Natural killer cell (primary cell): ENCODE measurements around the gene SORCS2. TPM values are rescaled to one million over a fixed set of nuclear protein-coding genes. Genes with fewer than 3 reads are reported as not detected.

Experiments used
- ATAC-seq, 3 donors: fragments of 150-1000 bp in 2 of 3; fragments of 200-7000 bp in 1 of 3; cut with Tn5 transposase; 1 replicate in 1 of 3; 2 replicates in 2 of 3; pipeline ENCODE4 v1.10.0; 2021; ENCODE audit warnings: mild to moderate bottlenecking in 2 of 3, moderate library complexity in 2 of 3
- DNase-seq, 2 donors: peaks; one replicate each; pipeline versions ENCODE4 v3.0.0 to v3.0.0-alpha.2; 2013 to 2021; ENCODE audit warnings: mixed read lengths in 1 of 2
- H3K27ac ChIP-seq: one replicate; pipeline ENCODE4 v1.5.1; 2013; ENCODE audit warnings: mild to moderate bottlenecking, low read length
- H3K27me3 ChIP-seq: one replicate; pipeline ENCODE4 v1.6.1; 2013; ENCODE audit warnings: low read length; ENCODE audit not compliant: control insufficient read depth, insufficient read depth
- H3K36me3 ChIP-seq: one replicate; pipeline ENCODE4 v1.6.1; 2013; ENCODE audit warnings: low read length; ENCODE audit not compliant: control insufficient read depth, insufficient read depth
- H3K4me1 ChIP-seq: one replicate; pipeline ENCODE4 v1.6.1; 2013; ENCODE audit warnings: low read length; ENCODE audit not compliant: control insufficient read depth, insufficient read depth
- H3K4me3 ChIP-seq: one replicate; pipeline ENCODE4 v1.5.1; 2013; ENCODE audit warnings: low read length
- H3K9me3 ChIP-seq: one replicate; pipeline ENCODE4 v1.6.1; 2013; ENCODE audit warnings: low read length; ENCODE audit not compliant: control insufficient read depth, insufficient read depth
- H3K27ac Mint-ChIP-seq, 2 donors: one replicate each; pipeline ENCODE4 v1.8.0; 2022; ENCODE audit warnings: mild to moderate bottlenecking in 2 of 2, mixed read lengths in 2 of 2, moderate library complexity in 1 of 2
- H3K27me3 Mint-ChIP-seq, 2 donors: one replicate each; pipeline ENCODE4 v1.8.0; 2022; ENCODE audit warnings: low read depth in 2 of 2, mixed read lengths in 2 of 2
- H3K36me3 Mint-ChIP-seq: one replicate; pipeline ENCODE4 v1.8.0; 2022; ENCODE audit warnings: mixed read lengths
- H3K4me1 Mint-ChIP-seq, 2 donors: one replicate each; pipeline ENCODE4 v1.8.0; 2022; ENCODE audit warnings: mixed read lengths in 2 of 2
- H3K4me3 Mint-ChIP-seq: one replicate; pipeline ENCODE4 v1.8.0; 2022; ENCODE audit warnings: mild to moderate bottlenecking, moderate library complexity, mixed read lengths
- H3K9me3 Mint-ChIP-seq, 2 donors: one replicate each; pipeline ENCODE4 v1.8.0; 2022; ENCODE audit warnings: mixed read lengths in 2 of 2
- WGBS: methylation state at CpG from one replicate; pipeline ENCODE4 v1.1.7; 2013; ENCODE audit warnings: missing lambda C conversion rate; ENCODE audit not compliant: insufficient coverage; 5-methylcytosine and 5-hydroxymethylcytosine counted together
- intact Hi-C: fragments of 100-400 bp; cut with micrococcal nuclease; formaldehyde crosslinking; loops from one replicate; pipeline ENCODE4 v1.14.2; 2022
- total RNA-seq, 4 donors: library from RNA; stranded (reverse); fragments of 120-200 nt in 1 of 4; gene quantifications; one replicate each; pipeline versions ENCODE4 v1.2.3 to v1.2.4, GENCODE V29; 2013 to 2022
- TF ChIP-seq, protein P1 (sequence below): fragments of 200-600 bp; IDR thresholded peaks from one replicate; pipeline ENCODE4 v1.8.0; 2022; ENCODE audit warnings: antibody characterized with exemption

SORCS2 gene
- total RNA-seq, 3 donors from 2014 or later (not counting 1 experiment from before 2014, with no cell fraction given), result 1.2 to 2.5 (median 1.4) TPM

- ATAC-seq (no peak), DNase-seq (no peak)
- Histone ChIP-seq H3K9me3 (peaks cover 4% of the 10 kb centered on the region), H3K36me3 (no peaks in the 10 kb centered on the region), H3K27me3 (no peaks in the 10 kb centered on the region), H3K4me3 (no peak overlapping the region), H3K27ac (no peak overlapping the region), H3K4me1 (no peaks in the 10 kb centered on the region)
- WGBS, result 62% methylated on average over 17 of the region's 17 CpGs
- intact Hi-C loops, result no loop called here
- no peaks in the 10 kb centered on the region for H3K36me3 Mint-ChIP-seq
- H3K9me3 Mint-ChIP-seq, result no peaks in the 10 kb centered on the region
- H3K27ac Mint-ChIP-seq, result no peak overlapping the region
- TF ChIP-seq, protein P1, sequence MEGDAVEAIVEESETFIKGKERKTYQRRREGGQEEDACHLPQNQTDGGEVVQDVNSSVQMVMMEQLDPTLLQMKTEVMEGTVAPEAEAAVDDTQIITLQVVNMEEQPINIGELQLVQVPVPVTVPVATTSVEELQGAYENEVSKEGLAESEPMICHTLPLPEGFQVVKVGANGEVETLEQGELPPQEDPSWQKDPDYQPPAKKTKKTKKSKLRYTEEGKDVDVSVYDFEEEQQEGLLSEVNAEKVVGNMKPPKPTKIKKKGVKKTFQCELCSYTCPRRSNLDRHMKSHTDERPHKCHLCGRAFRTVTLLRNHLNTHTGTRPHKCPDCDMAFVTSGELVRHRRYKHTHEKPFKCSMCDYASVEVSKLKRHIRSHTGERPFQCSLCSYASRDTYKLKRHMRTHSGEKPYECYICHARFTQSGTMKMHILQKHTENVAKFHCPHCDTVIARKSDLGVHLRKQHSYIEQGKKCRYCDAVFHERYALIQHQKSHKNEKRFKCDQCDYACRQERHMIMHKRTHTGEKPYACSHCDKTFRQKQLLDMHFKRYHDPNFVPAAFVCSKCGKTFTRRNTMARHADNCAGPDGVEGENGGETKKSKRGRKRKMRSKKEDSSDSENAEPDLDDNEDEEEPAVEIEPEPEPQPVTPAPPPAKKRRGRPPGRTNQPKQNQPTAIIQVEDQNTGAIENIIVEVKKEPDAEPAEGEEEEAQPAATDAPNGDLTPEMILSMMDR, result no peak
- H3K27me3 Mint-ChIP-seq, result peaks cover 11 to 14% of the 10 kb centered on the region in 2 donors
- no peaks in the 10 kb centered on the region for H3K4me1 Mint-ChIP-seq
- no peak overlapping the region for H3K4me3 Mint-ChIP-seq
These were observed 268.9 kb downstream of the SORCS2 start for GRCh38 chr4:7461230-7461629.

- DNase-seq, result no peak
- H3K27ac Mint-ChIP-seq, result no peak overlapping the region
- H3K4me1 ChIP-seq, result no peaks in the 10 kb centered on the region
- no peak overlapping the region for H3K4me3 ChIP-seq
- intact Hi-C loops, result no loop called here
- no peak overlapping the region for H3K4me3 Mint-ChIP-seq
- no peak for ATAC-seq
- H3K36me3 Mint-ChIP-seq, result no peaks in the 10 kb centered on the region
- no peaks in the 10 kb centered on the region for H3K4me1 Mint-ChIP-seq
- H3K9me3 Mint-ChIP-seq, result no peaks in the 10 kb centered on the region
- TF ChIP-seq, protein P1, result no peak
- peaks cover 4% of the 10 kb centered on the region for H3K9me3 ChIP-seq
- peaks cover 11 to 14% of the 10 kb centered on the region in 2 donors for H3K27me3 Mint-ChIP-seq
- H3K36me3 ChIP-seq, result no peaks in the 10 kb centered on the region
- no peak overlapping the region for H3K27ac ChIP-seq
- WGBS, result 63% methylated on average over 11 of the region's 11 CpGs
- no peaks in the 10 kb centered on the region for H3K27me3 ChIP-seq
These were observed 270.2 kb downstream of the SORCS2 start for GRCh38 chr4:7462509-7462971.

GRCh38 chr4:7463566-7464258 lies 271.4 kb downstream of the SORCS2 start:
- TF ChIP-seq, protein P1, result no peak

More at GRCh38 chr4:7463566-7464258, 271.4 kb downstream of the SORCS2 start:
- H3K4me3 ChIP-seq, result no peak overlapping the region
- no peaks in the 10 kb centered on the region for H3K9me3 Mint-ChIP-seq
- no peak overlapping the region for H3K4me3 Mint-ChIP-seq
- no peaks in the 10 kb centered on the region for H3K27me3 ChIP-seq
- ATAC-seq, result no peak
- H3K36me3 Mint-ChIP-seq, result no peaks in the 10 kb centered on the region
- H3K4me1 Mint-ChIP-seq, result peaks cover 0 to under 1% of the 10 kb centered on the region in 2 donors
- no peaks in the 10 kb centered on the region for H3K36me3 ChIP-seq
- WGBS, result 91% methylated on average over 20 of the region's 20 CpGs
- DNase-seq, result no peak
- no peak overlapping the region for H3K27ac Mint-ChIP-seq
- H3K9me3 ChIP-seq, result peaks cover 4% of the 10 kb centered on the region
- intact Hi-C loops, result no loop called here
- no peaks in the 10 kb centered on the region for H3K4me1 ChIP-seq
- H3K27me3 Mint-ChIP-seq, result peaks cover 14 to 15% of the 10 kb centered on the region in 2 donors
- no peak overlapping the region for H3K27ac ChIP-seq
